PC-9 (cell line): ENCODE results near the gene ETV6. TPM values are rescaled to one million over a fixed set of nuclear protein-coding genes. Genes with fewer than 3 reads are reported as not detected.
A peak's percentile ranks its signal among the peaks of the same experiment; 100 is the strongest.

Experiments
- BruUV-seq: library from RNA; stranded (reverse); fragments of 400-500 nt; replicated peaks from 2 replicates; lab custom pipeline; 2021; lab: Mats Ljungman, UMichigan
- CTCF ChIA-PET: fragments of 300-600 bp; sonication (Branson Sonifier 250); formaldehyde crosslinking; loops from one replicate; lab custom pipeline; 2022; ENCODE audit warnings: antibody characterized with exemption; lab: Charles Lee
- POLR2A ChIA-PET: fragments of 300-600 bp; sonication (Branson Sonifier 250); formaldehyde crosslinking; loops from one replicate; lab custom pipeline; 2022; ENCODE audit warnings: antibody characterized with exemption; ENCODE audit not compliant: unreplicated experiment; lab: Charles Lee
- DNase-seq, 2 experiments: peaks; one replicate each; pipeline versions ENCODE4 v3.0.0 to v3.0.0-alpha.2; 2015 to 2022; ENCODE audit warnings: mixed read lengths in 1 of 2
- H2AFZ ChIP-seq: fragments of 200-600 bp; sonication (generic); 2 replicates; pipeline ENCODE4 v1.8.1; 2017; ENCODE audit warnings: antibody characterized with exemption
- H3F3A ChIP-seq: fragments of 200-600 bp; sonication (generic); 2 replicates; pipeline ENCODE4 v1.8.1; 2017; ENCODE audit warnings: antibody characterized with exemption, mild to moderate bottlenecking, low read depth; ENCODE audit not compliant: insufficient read depth
- H3K27ac ChIP-seq: fragments of 200-600 bp; sonication (generic); 2 replicates; pipeline ENCODE4 v1.6.1; 2016; ENCODE audit warnings: mixed run types
- H3K27me3 ChIP-seq: fragments of 200-600 bp; sonication (generic); 2 replicates; pipeline ENCODE4 v1.6.1; 2016; ENCODE audit warnings: low read depth, mixed run types; ENCODE audit not compliant: insufficient read depth
- H3K36me3 ChIP-seq: fragments of 200-600 bp; sonication (generic); 2 replicates; pipeline ENCODE4 v1.6.1; 2016; ENCODE audit warnings: low read depth, mixed run types
- H3K4me1 ChIP-seq: fragments of 200-600 bp; sonication (generic); replicated peaks from 2 replicates; pipeline ENCODE4 v1.6.1; 2016; ENCODE audit warnings: mixed run types; ENCODE audit not compliant: insufficient read depth
- H3K4me2 ChIP-seq: fragments of 200-600 bp; sonication (generic); 2 replicates; pipeline ENCODE4 v1.6.1; 2017; ENCODE audit warnings: mixed run types
- H3K4me3 ChIP-seq: fragments of 200-600 bp; sonication (generic); 2 replicates; pipeline ENCODE4 v1.6.1; 2016; ENCODE audit warnings: mixed run types
- H3K79me2 ChIP-seq: fragments of 200-600 bp; sonication (generic); 2 replicates; pipeline ENCODE4 v1.6.1; 2017; ENCODE audit warnings: low read depth, mixed run types
- H3K9me2 ChIP-seq: fragments of 200-600 bp; sonication (generic); 2 replicates; pipeline ENCODE4 v1.8.1; 2017; ENCODE audit warnings: mild to moderate bottlenecking; ENCODE audit not compliant: insufficient read depth
- H3K9me3 ChIP-seq: fragments of 200-600 bp; sonication (generic); 2 replicates; pipeline ENCODE4 v1.8.1; 2016; ENCODE audit warnings: low read depth; ENCODE audit not compliant: insufficient read depth
- H4K20me1 ChIP-seq: fragments of 200-600 bp; sonication (generic); 2 replicates; pipeline ENCODE4 v1.8.1; 2017; ENCODE audit not compliant: insufficient read depth
- EZH2 ChIP-seq: fragments of 200-600 bp; sonication (generic); IDR thresholded peaks from 2 replicates; pipeline ENCODE4 v1.8.0; 2017; ENCODE audit warnings: antibody characterized with exemption, low read depth
- intact Hi-C: fragments of 100-400 bp; cut with micrococcal nuclease; formaldehyde crosslinking; loops from one replicate; pipeline ENCODE4 v1.10.0; 2022; ENCODE audit not compliant: unreplicated experiment
- total RNA-seq: library from RNA; stranded (reverse); gene quantifications from 2 replicates; pipeline ENCODE4 v1.2.3, GENCODE V29; 2021
- TF ChIP-seq, protein P1 (sequence below): fragments of 200-600 bp; sonication (generic); conservative IDR thresholded peaks from 2 replicates; pipeline ENCODE4 v1.6.1; 2017; ENCODE audit warnings: mixed run types, antibody characterized with exemption, mild to moderate bottlenecking, moderate library complexity

The ETV6 gene
- total RNA-seq, 1 experiment from 2014 or later: 62.8 TPM

- DNase-seq: no peak
- peak overlapping the region; percentile 85 for H3K4me3 ChIP-seq
- H3K36me3 ChIP-seq: 0 out of 2 replicates have a peak, but pooled peaks cover 3% of the 10 kb centered on the region
- TSS peak; percentile 41 for BruUV-seq
- ChIA-PET POLR2A (interaction anchor here (0.7 kb wide), 1 partner anchor 144 kb away, joined by 7 read pairs; no protein-coding TSS in a partner anchor), CTCF (no interaction called here)
- H3K79me2 ChIP-seq: peaks cover 58% of the 10 kb centered on the region
- peak overlapping the region; percentile 71; the same call in 1 of the 2 replicates for H2AFZ ChIP-seq
- H3K27ac ChIP-seq: peak overlapping the region; percentile 99
- intact Hi-C loops: loop anchor here (2.0 to 10.0 kb wide), 3 partner anchors 234 to 684 kb away; no protein-coding TSS in a partner anchor
- peaks cover 18% of the 10 kb centered on the region; the same call in 1 of the 2 replicates for H3F3A ChIP-seq
- peaks cover 30% of the 10 kb centered on the region for H3K4me1 ChIP-seq
- H3K9me3 ChIP-seq: 0 out of 2 replicates have a peak, but pooled peaks cover 2% of the 10 kb centered on the region
- H3K4me2 ChIP-seq: peak overlapping the region; percentile 94
- H3K27me3 ChIP-seq: no peaks in the 10 kb centered on the region
- peaks cover 4% of the 10 kb centered on the region; the same call in 1 of the 2 replicates for H4K20me1 ChIP-seq
- H3K9me2 ChIP-seq: no peaks in the 10 kb centered on the region
- no peak for TF ChIP-seq EZH2
- TF ChIP-seq, protein P1, sequence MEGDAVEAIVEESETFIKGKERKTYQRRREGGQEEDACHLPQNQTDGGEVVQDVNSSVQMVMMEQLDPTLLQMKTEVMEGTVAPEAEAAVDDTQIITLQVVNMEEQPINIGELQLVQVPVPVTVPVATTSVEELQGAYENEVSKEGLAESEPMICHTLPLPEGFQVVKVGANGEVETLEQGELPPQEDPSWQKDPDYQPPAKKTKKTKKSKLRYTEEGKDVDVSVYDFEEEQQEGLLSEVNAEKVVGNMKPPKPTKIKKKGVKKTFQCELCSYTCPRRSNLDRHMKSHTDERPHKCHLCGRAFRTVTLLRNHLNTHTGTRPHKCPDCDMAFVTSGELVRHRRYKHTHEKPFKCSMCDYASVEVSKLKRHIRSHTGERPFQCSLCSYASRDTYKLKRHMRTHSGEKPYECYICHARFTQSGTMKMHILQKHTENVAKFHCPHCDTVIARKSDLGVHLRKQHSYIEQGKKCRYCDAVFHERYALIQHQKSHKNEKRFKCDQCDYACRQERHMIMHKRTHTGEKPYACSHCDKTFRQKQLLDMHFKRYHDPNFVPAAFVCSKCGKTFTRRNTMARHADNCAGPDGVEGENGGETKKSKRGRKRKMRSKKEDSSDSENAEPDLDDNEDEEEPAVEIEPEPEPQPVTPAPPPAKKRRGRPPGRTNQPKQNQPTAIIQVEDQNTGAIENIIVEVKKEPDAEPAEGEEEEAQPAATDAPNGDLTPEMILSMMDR: no peak
Measured at GRCh38 chr12:11650286-11651281, 1.1 kb downstream of the ETV6 start.

DNA sequence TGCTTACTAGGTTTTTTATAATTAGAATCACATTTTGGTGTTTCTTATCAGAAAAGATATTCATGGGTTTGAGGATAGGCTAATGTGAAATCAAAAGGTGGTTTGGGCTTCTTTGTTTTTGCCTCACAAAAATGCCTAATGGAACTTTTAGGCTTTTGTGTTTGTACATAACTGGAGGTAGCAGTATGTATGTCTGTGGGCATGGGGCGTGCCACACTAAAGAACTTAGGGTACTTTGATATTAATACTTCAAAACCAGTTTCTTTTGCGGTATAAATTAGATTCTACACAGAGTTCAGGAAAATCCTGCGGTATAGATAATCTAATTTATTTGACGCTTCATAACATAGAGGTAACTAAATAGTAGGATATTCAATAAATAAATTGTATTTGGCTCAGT lies 1.9 kb downstream of the ETV6 start:
- Histone ChIP-seq H3K4me3 (peak overlapping the region; percentile 85), H3K9me2 (no peaks in the 10 kb centered on the region), H3K9me3 (no peaks in the 10 kb centered on the region), H3K27me3 (no peaks in the 10 kb centered on the region), H3K36me3 (0 out of 2 replicates have a peak, but pooled peaks cover 10% of the 10 kb centered on the region), H3K4me1 (peaks cover 38% of the 10 kb centered on the region), H3K4me2 (peak overlapping the region; percentile 94), H4K20me1 (peaks cover 4% of the 10 kb centered on the region; the same call in 1 of the 2 replicates), H3F3A (peaks cover 18% of the 10 kb centered on the region; the same call in 1 of the 2 replicates), H3K79me2 (peaks cover 66% of the 10 kb centered on the region), H2AFZ (no peak overlapping the region), H3K27ac (peak overlapping the region; percentile 99)
- CTCF ChIA-PET: no interaction called here
- no TSS peak for BruUV-seq
- DNase-seq: no peak
- POLR2A ChIA-PET: no interaction called here
- intact Hi-C loops: loop anchor here (2.0 to 10.0 kb wide), 3 partner anchors 233 to 683 kb away; no protein-coding TSS in a partner anchor
- TF ChIP-seq, protein P1: no peak
- no peak for TF ChIP-seq EZH2

DNA sequence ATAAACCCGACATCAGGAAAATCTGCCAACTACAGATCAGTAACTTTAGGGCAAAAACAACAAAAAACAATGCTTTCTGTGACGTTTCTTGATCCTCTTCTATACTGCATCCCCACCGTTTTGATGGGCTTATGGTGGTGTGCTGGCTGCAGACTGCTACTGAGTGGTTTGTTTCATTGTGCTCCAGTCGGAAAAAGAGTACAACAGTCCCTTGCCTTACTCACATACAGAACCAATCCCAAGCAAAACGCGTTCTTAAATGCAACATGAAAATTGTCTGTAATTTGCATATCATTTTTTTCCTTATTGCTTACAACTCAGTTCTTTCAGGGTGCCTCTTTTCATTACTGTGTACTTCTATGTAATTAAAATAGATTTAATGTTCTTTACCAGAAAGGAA lies 2.3 kb downstream of the ETV6 start:
- H3K27me3 ChIP-seq: no peaks in the 10 kb centered on the region
- ChIA-PET POLR2A (no interaction called here), CTCF (no interaction called here)
- peak overlapping the region; percentile 85 for H3K4me3 ChIP-seq
- peak overlapping the region; percentile 94 for H3K4me2 ChIP-seq
- no peaks in the 10 kb centered on the region for H3K9me2 ChIP-seq
- peak overlapping the region; percentile 99; the same call in 1 of the 2 replicates for H3K27ac ChIP-seq
- DNase-seq: no peak
- TF ChIP-seq, protein P1: no peak
- no peak for TF ChIP-seq EZH2
- H3K36me3 ChIP-seq: peaks cover 13% of the 10 kb centered on the region; the same call in 1 of the 2 replicates
- peaks cover 42% of the 10 kb centered on the region for H3K4me1 ChIP-seq
- H4K20me1 ChIP-seq: peaks cover 4% of the 10 kb centered on the region; the same call in 1 of the 2 replicates
- BruUV-seq: no TSS peak
- intact Hi-C loops: loop anchor here (2.0 to 10.0 kb wide), 3 partner anchors 233 to 683 kb away; no protein-coding TSS in a partner anchor
- H3K79me2 ChIP-seq: peaks cover 70% of the 10 kb centered on the region
- peaks cover 18% of the 10 kb centered on the region; the same call in 1 of the 2 replicates for H3F3A ChIP-seq
- no peaks in the 10 kb centered on the region for H3K9me3 ChIP-seq
- H2AFZ ChIP-seq: no peak overlapping the region
